Naive B cell (primary cell): ENCODE results near the gene FBXO30. TPM values are rescaled to one million over a fixed set of nuclear protein-coding genes. Genes with fewer than 3 reads are reported as not detected.

Experiments used
- ATAC-seq, 2 donors: fragments of 150-1000 bp; cut with Tn5 transposase; 2 replicates each; pipeline ENCODE4 v1.10.0; 2021; ENCODE audit warnings: low read depth in 2 of 2, mild to moderate bottlenecking in 2 of 2, moderate library complexity in 2 of 2
- DNase-seq: peaks from one replicate; pipeline ENCODE4 v3.0.0; 2022
- H3K27ac Mint-ChIP-seq, 6 donors: one replicate each; pipeline ENCODE4 v1.8.0; 2020 to 2022; ENCODE audit warnings: mild to moderate bottlenecking in 6 of 6, mixed read lengths in 6 of 6, moderate library complexity in 5 of 6, inconsistent platforms in 2 of 6
- H3K27me3 Mint-ChIP-seq, 3 donors: one replicate each; pipeline ENCODE4 v1.8.0; 2021 to 2022; ENCODE audit warnings: mixed read lengths in 3 of 3, mild to moderate bottlenecking in 1 of 3
- H3K36me3 Mint-ChIP-seq, 2 donors: one replicate each; pipeline ENCODE4 v1.8.0; 2020 to 2022; ENCODE audit warnings: mixed read lengths in 2 of 2, inconsistent platforms in 1 of 2, mild to moderate bottlenecking in 1 of 2
- H3K4me1 Mint-ChIP-seq, 3 donors: one replicate each; pipeline ENCODE4 v1.8.0; 2020 to 2022; ENCODE audit warnings: mixed read lengths in 3 of 3, inconsistent platforms in 1 of 3, mild to moderate bottlenecking in 1 of 3, moderate library complexity in 1 of 3
- H3K4me3 Mint-ChIP-seq, 8 donors: one replicate each; pipeline ENCODE4 v1.8.0; 2020 to 2022; ENCODE audit warnings: mild to moderate bottlenecking in 8 of 8, mixed read lengths in 8 of 8, moderate library complexity in 8 of 8, inconsistent platforms in 2 of 8
- H3K9me3 Mint-ChIP-seq, 7 donors: one replicate each; pipeline ENCODE4 v1.8.0; 2020 to 2022; ENCODE audit warnings: mixed read lengths in 7 of 7, mild to moderate bottlenecking in 5 of 7, inconsistent platforms in 2 of 7, moderate library complexity in 1 of 7
- polyA plus RNA-seq, 6 donors: library from polyadenylated mRNA; unstranded; fragments of 300-500 nt; fragmentation: Illumina TruSeq; gene quantifications; one replicate each; pipeline ENCODE4 v1.2.3, GENCODE V29; 2021; ENCODE audit warnings: low read depth in 6 of 6

The FBXO30 gene
- polyA plus RNA-seq, 6 donors from 2014 or later = 0.71 to 2.3 (median 1.1) TPM

GRCh38 chr6:145836772-145837171, 22.2 kb upstream of the FBXO30 start:
- Mint-ChIP-seq H3K4me3 (no peak overlapping the region), H3K36me3 (no peaks in the 10 kb centered on the region), H3K27ac (no peak overlapping the region), H3K9me3 (no peaks in the 10 kb centered on the region), H3K27me3 (no peaks in the 10 kb centered on the region), H3K4me1 (no peaks in the 10 kb centered on the region)
- ATAC-seq = no peak
- no peak for DNase-seq

GRCh38 chr6:145836170-145836569, 21.6 kb upstream of the FBXO30 start:
- no peak overlapping the region for H3K4me3 Mint-ChIP-seq

GRCh38 chr6:145830612-145831011, 16.0 kb upstream of the FBXO30 start:
- Mint-ChIP-seq H3K4me3 (no peak overlapping the region), H3K36me3 (peaks cover 0 to 7% of the 10 kb centered on the region in 2 donors), H3K27me3 (no peaks in the 10 kb centered on the region), H3K27ac (no peak overlapping the region), H3K9me3 (no peaks in the 10 kb centered on the region), H3K4me1 (no peaks in the 10 kb centered on the region)
- ATAC-seq = no peak
- DNase-seq = no peak

More at GRCh38 chr6:145836170-145836569, 21.6 kb upstream of the FBXO30 start:
- Mint-ChIP-seq H3K4me1 (no peaks in the 10 kb centered on the region), H3K36me3 (no peaks in the 10 kb centered on the region), H3K27ac (no peak overlapping the region), H3K9me3 (no peaks in the 10 kb centered on the region), H3K27me3 (no peaks in the 10 kb centered on the region)
- ATAC-seq = no peak
- no peak for DNase-seq

- ATAC-seq = no peak
- no peak overlapping the region for H3K27ac Mint-ChIP-seq
- no peaks in the 10 kb centered on the region for H3K4me1 Mint-ChIP-seq
- no peak for DNase-seq
- no peaks in the 10 kb centered on the region for H3K9me3 Mint-ChIP-seq
- H3K4me3 Mint-ChIP-seq = no peak overlapping the region
- no peaks in the 10 kb centered on the region for H3K27me3 Mint-ChIP-seq
- peaks cover 0 to 7% of the 10 kb centered on the region in 2 donors for H3K36me3 Mint-ChIP-seq
Measured at GRCh38 chr6:145829950-145830349, 15.4 kb upstream of the FBXO30 start.

GRCh38 chr6:145829102-145829501, 14.5 kb upstream of the FBXO30 start:
- H3K27ac Mint-ChIP-seq = no peak overlapping the region
- H3K27me3 Mint-ChIP-seq = no peaks in the 10 kb centered on the region
- DNase-seq (no peak), ATAC-seq (no peak)
- no peak overlapping the region for H3K4me3 Mint-ChIP-seq
- no peaks in the 10 kb centered on the region for H3K9me3 Mint-ChIP-seq
- H3K4me1 Mint-ChIP-seq = no peaks in the 10 kb centered on the region
- peaks cover 0 to 7% of the 10 kb centered on the region in 2 donors for H3K36me3 Mint-ChIP-seq

GRCh38 chr6:145824344-145824743, 9.7 kb upstream of the FBXO30 start:
- Mint-ChIP-seq H3K9me3 (no peaks in the 10 kb centered on the region), H3K36me3 (peaks cover 0 to 12% of the 10 kb centered on the region in 2 donors), H3K4me1 (no peaks in the 10 kb centered on the region), H3K4me3 (no peak overlapping the region), H3K27me3 (no peaks in the 10 kb centered on the region), H3K27ac (no peak overlapping the region)
- DNase-seq (no peak), ATAC-seq (no peak)

- DNase-seq (no peak), ATAC-seq (no peak)
- Mint-ChIP-seq H3K36me3 (peaks cover 0 to 12% of the 10 kb centered on the region in 2 donors), H3K4me1 (no peaks in the 10 kb centered on the region), H3K27me3 (no peaks in the 10 kb centered on the region), H3K9me3 (no peaks in the 10 kb centered on the region), H3K4me3 (no peak overlapping the region), H3K27ac (no peak overlapping the region)
Measured at GRCh38 chr6:145823328-145823944, 8.8 kb upstream of the FBXO30 start.

GRCh38 chr6:145822456-145822855, 7.9 kb upstream of the FBXO30 start:
- ATAC-seq (no peak), DNase-seq (no peak)
- H3K4me3 Mint-ChIP-seq = no peak overlapping the region
- H3K9me3 Mint-ChIP-seq = no peaks in the 10 kb centered on the region
- H3K27me3 Mint-ChIP-seq = no peaks in the 10 kb centered on the region
- H3K36me3 Mint-ChIP-seq = peaks cover 0 to 12% of the 10 kb centered on the region in 2 donors
- no peak overlapping the region for H3K27ac Mint-ChIP-seq
- H3K4me1 Mint-ChIP-seq = no peaks in the 10 kb centered on the region

- Mint-ChIP-seq H3K27me3 (no peaks in the 10 kb centered on the region), H3K4me1 (peaks cover 9 to 18% (median 14%) of the 10 kb centered on the region in 3 donors), H3K4me3 (no peak overlapping the region), H3K9me3 (peaks cover 0 to 2% (median 0%) of the 10 kb centered on the region in 7 donors), H3K36me3 (peaks cover 0 to 5% of the 10 kb centered on the region in 2 donors), H3K27ac (no peak overlapping the region)
- DNase-seq = no peak
- no peak for ATAC-seq
Measured at GRCh38 chr6:145819994-145820393, 5.4 kb upstream of the FBXO30 start.

- Mint-ChIP-seq H3K27me3 (no peaks in the 10 kb centered on the region), H3K9me3 (peaks cover 0 to 2% (median 0%) of the 10 kb centered on the region in 7 donors)
Measured at GRCh38 chr6:145818796-145819195, 4.2 kb upstream of the FBXO30 start.

GRCh38 chr6:145816392-145816791, 1.8 kb upstream of the FBXO30 start:
- H3K36me3 Mint-ChIP-seq = peaks cover 0 to 5% of the 10 kb centered on the region in 2 donors
- peak overlapping the region in 6 of 8 donors; percentile 55 to 97 (median 92) for H3K4me3 Mint-ChIP-seq
- DNase-seq (no peak), ATAC-seq (no peak)
- peaks cover 15 to 36% (median 31%) of the 10 kb centered on the region in 3 donors for H3K4me1 Mint-ChIP-seq
- H3K27ac Mint-ChIP-seq = peak overlapping the region in 5 of 6 donors; percentile 29 to 92 (median 88)
- no peaks in the 10 kb centered on the region for H3K27me3 Mint-ChIP-seq
- H3K9me3 Mint-ChIP-seq = peaks cover 0 to 2% (median 0%) of the 10 kb centered on the region in 7 donors

More at GRCh38 chr6:145818796-145819195, 4.2 kb upstream of the FBXO30 start:
- no peak for DNase-seq
- H3K4me1 Mint-ChIP-seq = peaks cover 11 to 20% (median 18%) of the 10 kb centered on the region in 3 donors
- no peak overlapping the region for H3K27ac Mint-ChIP-seq
- ATAC-seq = no peak
- H3K36me3 Mint-ChIP-seq = peaks cover 0 to 5% of the 10 kb centered on the region in 2 donors
- no peak overlapping the region for H3K4me3 Mint-ChIP-seq

GRCh38 chr6:145815309-145816274, 997 bp upstream of the FBXO30 start:
- Mint-ChIP-seq H3K36me3 (peaks cover 0 to 5% of the 10 kb centered on the region in 2 donors), H3K9me3 (peaks cover 0 to 2% (median 0%) of the 10 kb centered on the region in 7 donors), H3K27me3 (no peaks in the 10 kb centered on the region), H3K4me3 (peak overlapping the region; percentile 89 to 97 (median 96)), H3K27ac (peak overlapping the region; percentile 92 to 97 (median 96)), H3K4me1 (peaks cover 18 to 44% (median 36%) of the 10 kb centered on the region in 3 donors)
- DNase-seq = no peak
- ATAC-seq = peak; percentile 2 to 13

GRCh38 chr6:145814035-145814500, 527 bp downstream of the FBXO30 start:
- DNase-seq = peak; percentile 19
- Mint-ChIP-seq H3K9me3 (peaks cover 0 to 2% (median 0%) of the 10 kb centered on the region in 7 donors), H3K4me1 (peaks cover 22 to 51% (median 43%) of the 10 kb centered on the region in 3 donors), H3K4me3 (peak overlapping the region; percentile 71 to 96 (median 90)), H3K36me3 (no peaks in the 10 kb centered on the region), H3K27me3 (no peaks in the 10 kb centered on the region), H3K27ac (peak overlapping the region; percentile 36 to 92 (median 72))
- peak in 1 of 2 donors; percentile 8 for ATAC-seq
